ENCODE measurements around the gene NKAIN2.

The NKAIN2 gene

DNA sequence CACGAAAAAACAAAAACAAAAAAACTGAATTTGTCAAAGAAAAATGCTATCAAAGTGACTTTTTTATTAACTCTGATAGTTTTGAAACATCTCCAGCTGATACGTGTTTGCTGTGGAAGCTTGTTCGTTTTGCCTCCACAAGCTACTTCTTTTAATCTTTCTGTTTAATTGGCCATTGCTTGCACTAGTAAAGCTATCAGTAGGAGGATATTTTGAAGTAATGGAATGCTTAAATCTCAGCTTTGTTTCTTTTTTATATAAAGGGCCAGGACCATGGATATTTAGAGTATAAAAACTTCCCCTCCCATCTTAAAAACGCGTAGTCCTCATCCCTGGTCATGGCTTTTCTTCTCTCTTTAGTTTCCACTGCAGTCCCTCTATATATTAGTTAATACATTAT lies 344.0 kb downstream of the NKAIN2 start:
- H3K36me3 ChIP-seq: no peaks in the 10 kb centered on the region
- H3K4me3 ChIP-seq (ENCODE audit: low read depth in 1 of 2, low read length in 1 of 2): no peak overlapping the region
- no peaks in the 10 kb centered on the region for H3K4me1 ChIP-seq (ENCODE audit: control insufficient read depth in 1 of 2, insufficient read depth in 1 of 2, low read depth in 1 of 2, low read length in 1 of 2)
- no peaks in the 10 kb centered on the region for H3K9me3 ChIP-seq
- no peak for TF ChIP-seq CTCF (IDR thresholded peaks at IDR 0.05)
- no peak overlapping the region for H3K27ac ChIP-seq
- H3K27me3 ChIP-seq: no peaks in the 10 kb centered on the region

GRCh38 chr6:124148236-124148957 lies 344.7 kb downstream of the NKAIN2 start:
- TF ChIP-seq CTCF (IDR thresholded peaks at IDR 0.05): no peak
- Histone ChIP-seq H3K9me3 (no peaks in the 10 kb centered on the region), H3K27me3 (no peaks in the 10 kb centered on the region), H3K27ac (no peak overlapping the region), H3K4me3 (ENCODE audit: low read depth in 1 of 2, low read length in 1 of 2) (no peak overlapping the region), H3K4me1 (ENCODE audit: control insufficient read depth in 1 of 2, insufficient read depth in 1 of 2, low read depth in 1 of 2, low read length in 1 of 2) (no peaks in the 10 kb centered on the region), H3K36me3 (no peaks in the 10 kb centered on the region)

DNA sequence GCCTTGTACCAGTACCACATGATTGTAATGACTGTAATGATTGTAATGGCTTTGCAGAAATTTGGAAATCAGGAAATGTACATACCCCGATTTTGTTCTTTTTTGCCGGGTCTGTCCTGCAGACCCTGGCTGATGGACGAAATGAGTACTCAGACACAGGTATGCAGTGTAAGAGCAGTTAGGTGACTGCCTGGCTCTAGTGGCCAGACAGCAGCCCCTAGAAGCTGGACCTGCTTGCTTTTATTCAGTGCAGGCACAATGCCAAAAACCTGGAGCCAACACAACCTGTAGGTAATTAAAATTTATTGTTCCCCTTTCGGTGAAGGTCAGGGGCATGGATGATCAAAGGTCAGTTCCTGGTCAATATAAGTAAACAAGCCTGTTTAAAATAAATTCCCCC lies 346.0 kb downstream of the NKAIN2 start:
- no peak for TF ChIP-seq CTCF (IDR thresholded peaks at IDR 0.05)

DNA sequence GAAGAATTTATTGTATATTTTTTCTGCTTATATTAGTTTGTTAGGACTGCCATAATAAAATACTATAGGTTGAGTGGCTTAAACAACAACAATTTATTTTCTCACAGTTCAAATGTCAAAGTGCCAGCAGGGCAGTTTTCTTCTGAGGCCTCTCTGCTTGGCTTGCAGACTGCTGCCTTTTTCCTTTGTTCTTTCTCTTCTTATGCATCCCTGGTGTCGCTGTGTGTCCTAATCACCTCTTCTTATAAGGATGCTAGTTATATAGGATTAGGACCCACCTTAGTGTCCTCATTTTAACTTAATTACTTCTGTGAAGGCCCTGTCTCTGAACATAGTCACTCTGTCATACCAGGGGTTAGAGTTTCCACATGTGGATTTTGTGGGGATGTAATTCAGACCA lies 354.4 kb downstream of the NKAIN2 start:
- no peak for TF ChIP-seq CTCF (IDR thresholded peaks at IDR 0.05)
- Histone ChIP-seq H3K4me1 (ENCODE audit: control insufficient read depth in 1 of 2, insufficient read depth in 1 of 2, low read depth in 1 of 2, low read length in 1 of 2) (no peaks in the 10 kb centered on the region), H3K4me3 (ENCODE audit: low read depth in 1 of 2, low read length in 1 of 2) (no peak overlapping the region), H3K27me3 (no peaks in the 10 kb centered on the region), H3K27ac (no peak overlapping the region), H3K9me3 (no peaks in the 10 kb centered on the region), H3K36me3 (no peaks in the 10 kb centered on the region)

More for the DNA sequence above, 346.0 kb downstream of the NKAIN2 start:
- Histone ChIP-seq H3K9me3 (no peaks in the 10 kb centered on the region), H3K27ac (no peak overlapping the region), H3K4me1 (ENCODE audit: control insufficient read depth in 1 of 2, insufficient read depth in 1 of 2, low read depth in 1 of 2, low read length in 1 of 2) (no peaks in the 10 kb centered on the region), H3K36me3 (no peaks in the 10 kb centered on the region), H3K4me3 (ENCODE audit: low read depth in 1 of 2, low read length in 1 of 2) (no peak overlapping the region), H3K27me3 (no peaks in the 10 kb centered on the region)

DNA sequence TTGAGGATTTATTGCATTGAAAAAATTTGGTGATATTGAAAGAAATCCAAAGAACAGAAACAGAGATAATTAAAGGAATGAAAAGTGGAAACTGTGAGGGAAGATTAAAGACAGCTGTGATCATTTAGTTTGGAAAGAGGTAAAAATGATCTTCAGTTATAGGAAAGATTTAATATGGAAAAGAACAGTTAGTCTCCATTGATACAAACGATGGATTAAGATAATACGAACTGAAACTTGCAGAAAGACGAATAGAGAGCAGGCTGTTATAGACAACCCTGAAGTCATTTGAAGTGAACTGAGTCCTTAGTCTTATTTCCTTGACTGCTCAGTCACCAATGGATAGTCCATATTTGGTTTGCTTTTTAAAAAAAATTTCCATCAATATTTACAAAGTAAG lies 360.0 kb downstream of the NKAIN2 start:
- no peaks in the 10 kb centered on the region for H3K4me1 ChIP-seq (ENCODE audit: control insufficient read depth in 1 of 2, insufficient read depth in 1 of 2, low read depth in 1 of 2, low read length in 1 of 2)

More for the DNA sequence above, 360.0 kb downstream of the NKAIN2 start:
- H3K27me3 ChIP-seq: no peaks in the 10 kb centered on the region
- no peak for TF ChIP-seq CTCF (IDR thresholded peaks at IDR 0.05)
- H3K9me3 ChIP-seq: no peaks in the 10 kb centered on the region
- no peak overlapping the region for H3K4me3 ChIP-seq (ENCODE audit: low read depth in 1 of 2, low read length in 1 of 2)
- no peak overlapping the region for H3K27ac ChIP-seq
- H3K36me3 ChIP-seq: no peaks in the 10 kb centered on the region
